NCI-H2029 (cell line): ENCODE measurements around the gene RAPGEF1.

Experiments used
- DNase-seq: peaks from one replicate; lab custom pipeline; 2025; lab: John Stamatoyannopoulos, UW

RAPGEF1 gene

GRCh38 chr9:131587331-131587730 lies 152.5 kb downstream of the RAPGEF1 start:
- DNase-seq: no peak

- no peak for DNase-seq
Observed at GRCh38 chr9:131585375-131585774, 154.5 kb downstream of the RAPGEF1 start.

- no peak for DNase-seq
Observed at GRCh38 chr9:131584858-131585257, 155.0 kb downstream of the RAPGEF1 start.

- no peak for DNase-seq
Observed at GRCh38 chr9:131583836-131584555, 155.9 kb downstream of the RAPGEF1 start.

GRCh38 chr9:131583337-131583645 lies 156.6 kb downstream of the RAPGEF1 start:
- DNase-seq: no peak

GRCh38 chr9:131582466-131583336 lies 157.2 kb downstream of the RAPGEF1 start:
- DNase-seq: no peak

GRCh38 chr9:131582056-131582455 lies 157.8 kb downstream of the RAPGEF1 start:
- no peak for DNase-seq

- no peak for DNase-seq
Observed at GRCh38 chr9:131580358-131580757, 159.5 kb downstream of the RAPGEF1 start.

GRCh38 chr9:131579789-131580211 lies 160.1 kb downstream of the RAPGEF1 start:
- no peak for DNase-seq

GRCh38 chr9:131578731-131579504 lies 161.0 kb downstream of the RAPGEF1 start:
- DNase-seq: no peak

GRCh38 chr9:131578021-131578420 lies 161.9 kb downstream of the RAPGEF1 start:
- DNase-seq: no peak

- DNase-seq: no peak
Observed at GRCh38 chr9:131577005-131578000, 162.6 kb downstream of the RAPGEF1 start.

GRCh38 chr9:131575946-131576853 lies 163.7 kb downstream of the RAPGEF1 start:
- DNase-seq: no peak

GRCh38 chr9:131574730-131575640 lies 164.9 kb downstream of the RAPGEF1 start:
- no peak for DNase-seq

- DNase-seq: no peak
Observed at GRCh38 chr9:131567910-131568309, 172.0 kb downstream of the RAPGEF1 start.

- DNase-seq: no peak
Observed at GRCh38 chr9:131566158-131566557, 173.7 kb downstream of the RAPGEF1 start.

- DNase-seq: no peak
Observed at GRCh38 chr9:131565369-131565768, 174.5 kb downstream of the RAPGEF1 start.

- no peak for DNase-seq
Observed at GRCh38 chr9:131562032-131562959, 177.6 kb downstream of the RAPGEF1 start.
